HG03135 (cell line): Measurements from ENCODE around the gene DNAH9.

Experiments
- ATAC-seq: cut with Tn5 transposase; IDR thresholded peaks from one replicate; pipeline ENCODE4 v1.9.1; 2021; ENCODE audit warnings: mild to moderate bottlenecking, moderate library complexity; ENCODE audit not compliant: unreplicated experiment

DNAH9 gene

GRCh38 chr17:11608396-11608795 lies 10.1 kb downstream of the DNAH9 start:
- no peak for ATAC-seq

- ATAC-seq: no peak
These were observed 12.8 kb downstream of the DNAH9 start for GRCh38 chr17:11610999-11611566.

- no peak for ATAC-seq
These were observed 14.7 kb downstream of the DNAH9 start for GRCh38 chr17:11612956-11613355.

GRCh38 chr17:11618861-11619566 lies 20.7 kb downstream of the DNAH9 start:
- no peak for ATAC-seq

- ATAC-seq: no peak
These were observed 24.2 kb downstream of the DNAH9 start for GRCh38 chr17:11622492-11622891.

GRCh38 chr17:11624976-11625375 lies 26.7 kb downstream of the DNAH9 start:
- ATAC-seq: no peak

GRCh38 chr17:11625878-11626277 lies 27.6 kb downstream of the DNAH9 start:
- no peak for ATAC-seq

- ATAC-seq: no peak
These were observed 29.2 kb downstream of the DNAH9 start for GRCh38 chr17:11627301-11627940.

- ATAC-seq: no peak
These were observed 30.1 kb downstream of the DNAH9 start for GRCh38 chr17:11628374-11628773.

- no peak for ATAC-seq
These were observed 30.6 kb downstream of the DNAH9 start for GRCh38 chr17:11628831-11629230.

GRCh38 chr17:11636771-11637170 lies 38.5 kb downstream of the DNAH9 start:
- ATAC-seq: no peak

- no peak for ATAC-seq
These were observed 39.5 kb downstream of the DNAH9 start for GRCh38 chr17:11637796-11638195.

- no peak for ATAC-seq
These were observed 40.5 kb downstream of the DNAH9 start for GRCh38 chr17:11638700-11639265.

- no peak for ATAC-seq
These were observed 41.6 kb downstream of the DNAH9 start for GRCh38 chr17:11639736-11640462.

GRCh38 chr17:11640463-11640814 lies 42.2 kb downstream of the DNAH9 start:
- ATAC-seq: no peak

- no peak for ATAC-seq
These were observed 43.4 kb downstream of the DNAH9 start for GRCh38 chr17:11641521-11642275.

GRCh38 chr17:11642655-11643054 lies 44.4 kb downstream of the DNAH9 start:
- ATAC-seq: no peak

- ATAC-seq: no peak
These were observed 45.6 kb downstream of the DNAH9 start for GRCh38 chr17:11643851-11644250.

GRCh38 chr17:11644265-11645212 lies 46.3 kb downstream of the DNAH9 start:
- no peak for ATAC-seq

- ATAC-seq: no peak
These were observed 47.2 kb downstream of the DNAH9 start for GRCh38 chr17:11645426-11645825.
